HEK293 (cell line): ENCODE measurements around the gene BLACAT1.
A peak's percentile ranks its signal among the peaks of the same experiment; 100 is the strongest.

Source experiments
- CTCF ChIA-PET: fragments of 350-600 bp; formaldehyde crosslinking; extraction: SDS; loops from one replicate; lab custom pipeline; 2021; ENCODE audit warnings: antibody characterized with exemption; lab: Yijun Ruan, JAX
- POLR2A ChIA-PET: fragments of 300-600 bp; formaldehyde crosslinking; extraction: SDS; loops from one replicate; lab custom pipeline; 2020; ENCODE audit warnings: antibody characterized with exemption, inconsistent platforms; lab: Yijun Ruan, JAX
- H3K27ac ChIP-seq: fragments of 200-500 bp; sonication (Bioruptor generic); 2 replicates; pipeline ENCODE4 v1.5.1; 2014; ENCODE audit warnings: low read depth, low read length, control low read depth, inconsistent platforms; ENCODE audit errors: extremely low read depth
- H3K36me3 ChIP-seq, 2 experiments: fragments of 200-500 bp in 1 of 2; sonication (Bioruptor generic) in 1 of 2; 1 replicate in 1 of 2; 2 replicates in 1 of 2; pipeline ENCODE4 v1.5.1; 2014 to 2017; ENCODE audit warnings: inconsistent platforms in 2 of 2, low read length in 2 of 2; ENCODE audit not compliant: control insufficient read depth in 2 of 2, insufficient read depth in 1 of 2
- H3K4me1 ChIP-seq: fragments of 200-500 bp; sonication (Bioruptor generic); 2 replicates; pipeline ENCODE4 v1.5.1; 2014; ENCODE audit warnings: mild to moderate bottlenecking, low read length, inconsistent platforms; ENCODE audit not compliant: control insufficient read depth, insufficient read depth
- H3K4me3 ChIP-seq: 2 replicates; pipeline ENCODE4 v1.5.1; 2011; ENCODE audit warnings: low read depth, mild to moderate bottlenecking, control low read depth, low read length, moderate library complexity
- H3K9me3 ChIP-seq: fragments of 200-500 bp; sonication (Bioruptor generic); 2 replicates; pipeline ENCODE4 v1.5.1; 2014; ENCODE audit warnings: low read depth, low read length, inconsistent platforms; ENCODE audit not compliant: control insufficient read depth, insufficient read depth
- BCL11B ChIP-seq: fragments of 450-650 bp; formaldehyde crosslinking; IDR thresholded peaks from 2 replicates; pipeline ENCODE4 v1.5.1; 2016; ENCODE audit warnings: low read depth, missing biosample characterization, missing genetic modification characterization
- GLI2 ChIP-seq: fragments of 450-650 bp; formaldehyde crosslinking; IDR thresholded peaks from 2 replicates; pipeline ENCODE4; 2017; ENCODE audit warnings: missing biosample characterization, missing genetic modification characterization, low read depth, borderline replicate concordance
- KLF8 ChIP-seq: fragments of 450-650 bp; formaldehyde crosslinking; IDR thresholded peaks from 2 replicates; pipeline ENCODE4 v1.5.1; 2016; ENCODE audit warnings: missing biosample characterization, missing genetic modification characterization
- RBAK ChIP-seq: fragments of 450-650 bp; formaldehyde crosslinking; IDR thresholded peaks from 2 replicates; pipeline ENCODE4 v1.5.1; 2016; ENCODE audit warnings: missing biosample characterization, missing genetic modification characterization
- YY1 ChIP-seq: fragments of 450-650 bp; formaldehyde crosslinking; IDR thresholded peaks from 2 replicates; pipeline ENCODE4 v1.5.1; 2018; ENCODE audit warnings: missing biosample characterization, missing genetic modification characterization
- ZBTB48 ChIP-seq: fragments of 450-650 bp; formaldehyde crosslinking; IDR thresholded peaks from 2 replicates; pipeline ENCODE4 v1.5.1; 2016; ENCODE audit warnings: missing biosample characterization, missing genetic modification characterization
- ZNF138 ChIP-seq: fragments of 450-650 bp; formaldehyde crosslinking; IDR thresholded peaks from 2 replicates; pipeline ENCODE4 v1.5.1; 2016; ENCODE audit warnings: missing biosample characterization, missing genetic modification characterization, borderline replicate concordance
- ZNF155 ChIP-seq: fragments of 450-650 bp; formaldehyde crosslinking; IDR thresholded peaks from 2 replicates; pipeline ENCODE4 v1.5.1; 2016; ENCODE audit warnings: missing biosample characterization, missing genetic modification characterization
- ZNF211 ChIP-seq: fragments of 450-650 bp; formaldehyde crosslinking; IDR thresholded peaks from 2 replicates; pipeline ENCODE4 v1.5.1; 2016; ENCODE audit warnings: low read depth, missing biosample characterization, missing genetic modification characterization
- ZNF292 ChIP-seq: fragments of 450-650 bp; formaldehyde crosslinking; IDR thresholded peaks from 2 replicates; pipeline ENCODE4 v1.5.1; 2016; ENCODE audit warnings: low read depth, missing biosample characterization, missing genetic modification characterization, borderline replicate concordance
- ZNF350 ChIP-seq: fragments of 450-650 bp; formaldehyde crosslinking; IDR thresholded peaks from 2 replicates; pipeline ENCODE4 v1.5.0; 2017; ENCODE audit warnings: missing biosample characterization, mild to moderate bottlenecking, missing genetic modification characterization
- ZNF558 ChIP-seq: fragments of 450-650 bp; formaldehyde crosslinking; IDR thresholded peaks from 2 replicates; pipeline ENCODE4 v1.5.1; 2016; ENCODE audit warnings: missing biosample characterization, missing genetic modification characterization
- ZNF560 ChIP-seq: fragments of 450-650 bp; formaldehyde crosslinking; IDR thresholded peaks from 2 replicates; pipeline ENCODE4 v1.5.1; 2017; ENCODE audit warnings: missing biosample characterization, missing genetic modification characterization, borderline replicate concordance
- ZNF561 ChIP-seq: fragments of 450-650 bp; IDR thresholded peaks from 2 replicates; pipeline ENCODE4 v1.5.1; 2018; ENCODE audit warnings: missing biosample characterization, missing genetic modification characterization, borderline replicate concordance
- ZNF571 ChIP-seq: fragments of 450-650 bp; formaldehyde crosslinking; IDR thresholded peaks from 2 replicates; pipeline ENCODE4 v1.5.0; 2017; ENCODE audit warnings: missing biosample characterization, missing genetic modification characterization
- ZNF585B ChIP-seq: fragments of 450-650 bp; formaldehyde crosslinking; IDR thresholded peaks from 2 replicates; pipeline ENCODE4 v1.5.1; 2016; ENCODE audit warnings: missing biosample characterization, missing genetic modification characterization
- ZNF677 ChIP-seq: fragments of 450-650 bp; IDR thresholded peaks from 2 replicates; pipeline ENCODE4 v1.5.0; 2018; ENCODE audit warnings: missing biosample characterization, mild to moderate bottlenecking, missing genetic modification characterization, moderate library complexity
- ZNF785 ChIP-seq: fragments of 450-650 bp; formaldehyde crosslinking; IDR thresholded peaks from 2 replicates; pipeline ENCODE4 v1.5.1; 2016; ENCODE audit warnings: missing biosample characterization, missing genetic modification characterization
- TF ChIP-seq, protein P1 (sequence below): fragments of 450-650 bp; formaldehyde crosslinking; IDR thresholded peaks from 2 replicates; pipeline ENCODE4 v1.5.1; 2017; ENCODE audit warnings: missing biosample characterization, missing genetic modification characterization
- TF ChIP-seq, protein P2 (sequence below): fragments of 450-650 bp; formaldehyde crosslinking; IDR thresholded peaks from 2 replicates; pipeline ENCODE4 v1.5.1; 2016; ENCODE audit warnings: missing biosample characterization, missing genetic modification characterization, borderline replicate concordance
- TF ChIP-seq, protein P3 (sequence below): sonication (generic); formaldehyde crosslinking; IDR thresholded peaks from 2 replicates; pipeline ENCODE4 v1.8.1; 2022; ENCODE audit warnings: mild to moderate bottlenecking, moderate library complexity, missing genetic modification reagents
- TF ChIP-seq, protein P4 (sequence below): fragments of 450-650 bp; formaldehyde crosslinking; IDR thresholded peaks from 2 replicates; pipeline ENCODE4 v1.5.1; 2017; ENCODE audit warnings: missing biosample characterization, missing genetic modification characterization

BLACAT1 gene

DNA sequence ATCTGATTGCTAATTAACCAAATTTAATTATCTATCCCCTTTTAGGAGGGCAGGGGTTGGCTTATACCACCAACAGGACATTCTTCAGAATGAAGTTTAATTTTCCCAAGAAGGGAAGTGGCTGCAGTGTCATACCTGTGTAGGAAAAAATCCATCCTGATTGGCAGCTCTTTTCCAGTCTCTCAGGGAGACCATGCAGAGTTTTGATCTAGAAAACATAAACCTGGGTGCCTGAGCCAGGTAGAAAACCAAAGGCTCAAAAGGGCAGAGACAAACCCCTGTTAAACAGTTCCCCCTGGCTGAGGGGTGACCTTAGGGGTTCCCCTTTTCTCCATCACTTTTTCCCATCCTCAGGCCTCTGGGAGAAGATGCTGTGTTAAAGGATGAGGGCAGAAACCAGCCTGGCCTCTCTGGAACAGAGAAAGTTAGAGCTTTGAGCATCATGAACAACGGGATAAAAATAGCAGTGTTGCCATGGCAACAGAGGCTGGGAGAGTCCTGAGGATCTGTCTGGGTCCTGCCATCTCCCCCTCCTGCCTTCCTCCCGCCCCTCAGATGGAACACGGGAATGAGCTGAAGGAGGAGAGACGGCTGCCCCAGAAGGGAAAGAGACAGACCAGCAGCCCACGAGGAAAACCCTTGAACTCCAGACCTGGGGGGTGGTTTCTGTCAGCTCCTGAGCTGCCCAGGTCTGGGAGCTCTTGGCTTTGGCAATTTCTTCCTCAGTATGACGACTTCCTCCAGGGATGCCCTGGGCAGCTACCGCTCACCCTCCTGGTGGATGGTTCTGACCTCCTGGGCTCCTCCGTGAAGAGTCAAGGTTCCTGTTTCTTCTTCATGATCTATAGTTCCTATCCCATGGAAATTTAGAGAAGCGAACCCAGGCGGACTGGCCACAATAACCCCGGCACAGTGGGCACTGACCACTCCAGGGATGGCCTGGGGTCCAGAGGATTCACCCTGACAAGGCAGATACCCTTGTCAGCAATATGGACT, 20.0 kb downstream of the BLACAT1 start:
- H3K4me3 ChIP-seq = no peak overlapping the region
- no peak for TF ChIP-seq ZNF571 (tag by site-specific recombination)
- TF ChIP-seq, protein P1, sequence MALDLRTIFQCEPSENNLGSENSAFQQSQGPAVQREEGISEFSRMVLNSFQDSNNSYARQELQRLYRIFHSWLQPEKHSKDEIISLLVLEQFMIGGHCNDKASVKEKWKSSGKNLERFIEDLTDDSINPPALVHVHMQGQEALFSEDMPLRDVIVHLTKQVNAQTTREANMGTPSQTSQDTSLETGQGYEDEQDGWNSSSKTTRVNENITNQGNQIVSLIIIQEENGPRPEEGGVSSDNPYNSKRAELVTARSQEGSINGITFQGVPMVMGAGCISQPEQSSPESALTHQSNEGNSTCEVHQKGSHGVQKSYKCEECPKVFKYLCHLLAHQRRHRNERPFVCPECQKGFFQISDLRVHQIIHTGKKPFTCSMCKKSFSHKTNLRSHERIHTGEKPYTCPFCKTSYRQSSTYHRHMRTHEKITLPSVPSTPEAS (tag by site-specific recombination) = no peak
- no peak for TF ChIP-seq ZNF292 (tag by site-specific recombination)
- TF ChIP-seq, protein P2, sequence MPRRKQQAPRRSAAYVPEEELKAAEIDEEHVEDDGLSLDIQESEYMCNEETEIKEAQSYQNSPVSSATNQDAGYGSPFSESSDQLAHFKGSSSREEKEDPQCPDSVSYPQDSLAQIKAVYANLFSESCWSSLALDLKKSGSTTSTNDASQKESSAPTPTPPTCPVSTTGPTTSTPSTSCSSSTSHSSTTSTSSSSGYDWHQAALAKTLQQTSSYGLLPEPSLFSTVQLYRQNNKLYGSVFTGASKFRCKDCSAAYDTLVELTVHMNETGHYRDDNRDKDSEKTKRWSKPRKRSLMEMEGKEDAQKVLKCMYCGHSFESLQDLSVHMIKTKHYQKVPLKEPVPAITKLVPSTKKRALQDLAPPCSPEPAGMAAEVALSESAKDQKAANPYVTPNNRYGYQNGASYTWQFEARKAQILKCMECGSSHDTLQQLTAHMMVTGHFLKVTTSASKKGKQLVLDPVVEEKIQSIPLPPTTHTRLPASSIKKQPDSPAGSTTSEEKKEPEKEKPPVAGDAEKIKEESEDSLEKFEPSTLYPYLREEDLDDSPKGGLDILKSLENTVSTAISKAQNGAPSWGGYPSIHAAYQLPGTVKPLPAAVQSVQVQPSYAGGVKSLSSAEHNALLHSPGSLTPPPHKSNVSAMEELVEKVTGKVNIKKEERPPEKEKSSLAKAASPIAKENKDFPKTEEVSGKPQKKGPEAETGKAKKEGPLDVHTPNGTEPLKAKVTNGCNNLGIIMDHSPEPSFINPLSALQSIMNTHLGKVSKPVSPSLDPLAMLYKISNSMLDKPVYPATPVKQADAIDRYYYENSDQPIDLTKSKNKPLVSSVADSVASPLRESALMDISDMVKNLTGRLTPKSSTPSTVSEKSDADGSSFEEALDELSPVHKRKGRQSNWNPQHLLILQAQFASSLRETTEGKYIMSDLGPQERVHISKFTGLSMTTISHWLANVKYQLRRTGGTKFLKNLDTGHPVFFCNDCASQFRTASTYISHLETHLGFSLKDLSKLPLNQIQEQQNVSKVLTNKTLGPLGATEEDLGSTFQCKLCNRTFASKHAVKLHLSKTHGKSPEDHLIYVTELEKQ (tag by site-specific recombination) = no peak
- TF ChIP-seq ZNF785 = no peak
- no peak for TF ChIP-seq ZNF138 (tag by site-specific recombination)
- no peak for TF ChIP-seq ZNF561
- TF ChIP-seq ZBTB48 (tag by site-specific recombination) = no peak
- no peak for TF ChIP-seq ZNF558 (tag by site-specific recombination)
- H3K4me1 ChIP-seq = peaks cover 3% of the 10 kb centered on the region; the same call in 1 of the 2 replicates
- POLR2A ChIA-PET = no interaction called here
- no peak overlapping the region for H3K27ac ChIP-seq
- H3K36me3 ChIP-seq = no peaks in the 10 kb centered on the region
- CTCF ChIA-PET = interaction anchor here (0.6 to 3.0 kb wide), 7 partner anchors 9 to 196 kb away, joined by 3 to 9 read pairs (median 5); no protein-coding TSS in a partner anchor
- H3K9me3 ChIP-seq = no peaks in the 10 kb centered on the region

DNA sequence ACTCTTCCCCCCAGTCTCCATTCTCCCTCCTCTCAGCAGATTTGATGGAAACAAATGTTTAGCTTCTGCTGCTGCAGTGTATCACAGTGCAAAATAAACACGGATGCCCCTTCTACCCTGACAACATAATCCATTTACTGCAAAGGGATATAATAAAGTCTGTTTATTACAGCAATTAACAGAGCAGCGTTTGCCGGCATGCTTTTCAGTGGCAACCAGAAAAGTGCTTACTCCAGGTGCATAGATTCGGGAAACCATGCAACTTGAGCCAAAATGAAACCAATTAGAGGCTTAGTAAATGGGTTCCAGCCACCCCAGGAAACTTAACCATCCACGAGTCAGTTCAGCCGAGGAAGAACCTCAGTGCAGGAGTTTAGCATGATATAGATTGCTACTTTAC, 21.1 kb downstream of the BLACAT1 start:
- POLR2A ChIA-PET = no interaction called here
- CTCF ChIA-PET = interaction anchor here (0.9 to 2.8 kb wide), 4 partner anchors 8 to 54 kb away, joined by 3 to 12 read pairs (median 5); no protein-coding TSS in a partner anchor
- TF ChIP-seq ZNF585B (tag by site-specific recombination) (no peak), ZNF155 (tag by site-specific recombination) (no peak), YY1 (no peak), RBAK (tag by site-specific recombination) (no peak), BCL11B (0 out of 2 replicates have a peak, but pooled peaks have one; percentile 34), ZNF560 (tag by site-specific recombination) (no peak), ZNF677 (tag by site-specific recombination) (no peak), ZNF211 (tag by site-specific recombination) (no peak), ZNF350 (tag by site-specific recombination) (no peak), GLI2 (no peak), KLF8 (tag by site-specific recombination) (no peak)
- TF ChIP-seq, protein P2 (tag by site-specific recombination) = no peak
- TF ChIP-seq, protein P3, sequence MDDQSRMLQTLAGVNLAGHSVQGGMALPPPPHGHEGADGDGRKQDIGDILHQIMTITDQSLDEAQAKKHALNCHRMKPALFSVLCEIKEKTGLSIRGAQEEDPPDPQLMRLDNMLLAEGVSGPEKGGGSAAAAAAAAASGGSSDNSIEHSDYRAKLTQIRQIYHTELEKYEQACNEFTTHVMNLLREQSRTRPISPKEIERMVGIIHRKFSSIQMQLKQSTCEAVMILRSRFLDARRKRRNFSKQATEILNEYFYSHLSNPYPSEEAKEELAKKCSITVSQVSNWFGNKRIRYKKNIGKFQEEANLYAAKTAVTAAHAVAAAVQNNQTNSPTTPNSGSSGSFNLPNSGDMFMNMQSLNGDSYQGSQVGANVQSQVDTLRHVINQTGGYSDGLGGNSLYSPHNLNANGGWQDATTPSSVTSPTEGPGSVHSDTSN = no peak
- TF ChIP-seq, protein P4, sequence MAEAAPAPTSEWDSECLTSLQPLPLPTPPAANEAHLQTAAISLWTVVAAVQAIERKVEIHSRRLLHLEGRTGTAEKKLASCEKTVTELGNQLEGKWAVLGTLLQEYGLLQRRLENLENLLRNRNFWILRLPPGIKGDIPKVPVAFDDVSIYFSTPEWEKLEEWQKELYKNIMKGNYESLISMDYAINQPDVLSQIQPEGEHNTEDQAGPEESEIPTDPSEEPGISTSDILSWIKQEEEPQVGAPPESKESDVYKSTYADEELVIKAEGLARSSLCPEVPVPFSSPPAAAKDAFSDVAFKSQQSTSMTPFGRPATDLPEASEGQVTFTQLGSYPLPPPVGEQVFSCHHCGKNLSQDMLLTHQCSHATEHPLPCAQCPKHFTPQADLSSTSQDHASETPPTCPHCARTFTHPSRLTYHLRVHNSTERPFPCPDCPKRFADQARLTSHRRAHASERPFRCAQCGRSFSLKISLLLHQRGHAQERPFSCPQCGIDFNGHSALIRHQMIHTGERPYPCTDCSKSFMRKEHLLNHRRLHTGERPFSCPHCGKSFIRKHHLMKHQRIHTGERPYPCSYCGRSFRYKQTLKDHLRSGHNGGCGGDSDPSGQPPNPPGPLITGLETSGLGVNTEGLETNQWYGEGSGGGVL (tag by site-specific recombination) = no peak

More for the DNA sequence above, 21.1 kb downstream of the BLACAT1 start:
- H3K4me3 ChIP-seq = no peak overlapping the region
- H3K27ac ChIP-seq = no peak overlapping the region
- H3K4me1 ChIP-seq = peaks cover 3% of the 10 kb centered on the region; the same call in 1 of the 2 replicates
- H3K9me3 ChIP-seq = no peaks in the 10 kb centered on the region
- no peaks in the 10 kb centered on the region for H3K36me3 ChIP-seq
